HG03342 (cell line): Measurements from ENCODE around the gene RNF41.
"Not testable (repeated sequence)": the region's sequence is repeated elsewhere in the genome, so short reads cannot be mapped to it uniquely, and the experiment has no call there.

Experiments used
- ATAC-seq: cut with Tn5 transposase; IDR thresholded peaks from one replicate; pipeline ENCODE4 v1.9.1; 2021; ENCODE audit warnings: mild to moderate bottlenecking, moderate library complexity; ENCODE audit not compliant: unreplicated experiment

Gene RNF41

GRCh38 chr12:56213878-56214277 is 7.8 kb downstream of the RNF41 start:
- no peak for ATAC-seq

DNA sequence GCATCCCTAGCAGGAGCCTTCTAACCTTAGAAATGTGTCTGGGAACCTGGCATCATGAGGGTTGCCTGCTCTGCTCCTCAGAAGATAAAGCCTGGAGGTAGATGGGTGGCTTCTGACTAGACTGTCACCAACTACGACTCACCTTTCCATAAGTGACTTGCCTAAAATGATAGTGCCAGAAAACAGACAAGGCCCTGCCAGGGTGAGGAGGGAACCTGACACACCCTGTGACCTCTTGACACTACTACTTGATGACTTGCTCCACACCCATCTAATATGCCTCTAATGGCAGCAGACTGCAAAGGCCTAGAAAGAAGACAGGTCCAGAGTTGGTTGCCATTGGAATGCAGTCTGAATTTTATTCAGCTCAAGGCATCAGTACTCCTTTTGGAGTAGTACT is 9.4 kb downstream of the RNF41 start:
- no peak for ATAC-seq

DNA sequence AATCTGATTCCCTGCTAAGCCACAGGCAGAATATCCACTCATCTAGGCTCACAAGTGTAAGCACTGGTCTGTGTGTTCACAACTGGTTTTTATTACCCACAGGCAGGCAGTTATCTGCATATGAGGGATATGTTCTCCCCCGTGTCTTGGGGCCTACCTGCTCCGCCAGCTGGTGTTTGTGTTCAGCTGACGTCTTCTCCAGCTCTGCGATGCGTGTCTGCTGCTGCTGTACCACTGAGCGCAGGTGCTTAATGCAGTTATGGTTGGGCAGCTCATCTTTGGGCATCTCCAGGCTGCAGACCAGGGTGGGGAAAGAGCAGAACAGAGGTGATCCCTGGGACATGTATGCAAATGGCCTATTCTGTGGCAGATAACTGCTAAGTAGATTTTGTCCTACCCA is 13.7 kb downstream of the RNF41 start:
- ATAC-seq, result no peak

DNA sequence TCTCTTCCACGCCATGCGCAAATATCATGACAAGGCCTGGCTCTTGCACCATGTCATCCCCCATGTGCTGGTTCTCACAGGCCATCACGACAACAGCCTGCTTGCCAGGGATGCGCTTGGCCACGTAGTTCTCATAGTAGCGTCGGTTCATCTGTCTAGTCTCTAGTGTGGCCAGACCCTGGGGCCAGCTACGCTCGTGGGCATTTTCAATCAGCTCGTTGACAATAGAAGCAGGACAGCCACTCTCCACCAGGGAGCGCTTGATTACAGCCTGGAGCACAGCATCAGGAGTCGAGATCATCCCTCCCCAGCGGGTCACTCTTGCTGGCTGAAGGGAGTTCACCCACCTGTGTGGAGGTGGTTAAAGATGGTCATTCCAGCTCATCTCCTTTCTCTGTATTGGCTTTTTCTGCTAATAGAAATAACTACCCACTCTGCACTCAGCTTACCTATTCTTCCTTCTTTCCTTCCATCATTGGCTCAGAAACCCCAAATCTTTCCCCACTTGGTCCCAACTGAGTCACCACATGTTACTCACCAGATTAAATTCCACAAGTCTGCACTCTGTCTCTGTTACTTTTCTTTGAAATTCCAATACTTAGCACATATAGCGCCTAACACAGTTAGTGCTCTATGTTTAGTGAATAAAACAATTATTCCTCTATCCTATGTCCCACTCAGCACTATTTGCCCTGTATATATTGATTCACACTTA is 15.1 kb downstream of the RNF41 start:
- ATAC-seq, result no peak

GRCh38 chr12:56205445-56205844 is 16.3 kb downstream of the RNF41 start:
- no peak for ATAC-seq

DNA sequence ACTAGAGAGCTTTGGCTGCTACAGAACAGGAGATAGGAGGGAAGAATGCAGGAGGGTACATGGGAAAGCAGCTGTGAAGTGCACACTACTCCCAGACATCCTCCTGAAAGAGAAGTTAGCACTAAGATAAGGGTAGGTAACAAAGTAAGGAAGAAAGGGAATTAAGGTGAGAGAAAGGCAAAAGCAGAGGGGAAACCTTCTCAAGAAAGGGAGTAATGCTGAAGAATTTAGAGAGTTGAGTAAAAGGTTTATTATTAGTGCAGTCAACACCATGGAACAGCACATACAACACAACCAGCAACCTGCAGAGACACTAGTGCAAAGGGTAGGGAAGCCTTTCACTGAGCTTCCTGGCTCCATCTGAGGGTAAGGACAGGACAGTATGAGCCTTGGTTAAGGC is 17.4 kb downstream of the RNF41 start:
- ATAC-seq, result no peak

GRCh38 chr12:56202838-56203237 is 18.9 kb downstream of the RNF41 start:
- ATAC-seq, result no peak

DNA sequence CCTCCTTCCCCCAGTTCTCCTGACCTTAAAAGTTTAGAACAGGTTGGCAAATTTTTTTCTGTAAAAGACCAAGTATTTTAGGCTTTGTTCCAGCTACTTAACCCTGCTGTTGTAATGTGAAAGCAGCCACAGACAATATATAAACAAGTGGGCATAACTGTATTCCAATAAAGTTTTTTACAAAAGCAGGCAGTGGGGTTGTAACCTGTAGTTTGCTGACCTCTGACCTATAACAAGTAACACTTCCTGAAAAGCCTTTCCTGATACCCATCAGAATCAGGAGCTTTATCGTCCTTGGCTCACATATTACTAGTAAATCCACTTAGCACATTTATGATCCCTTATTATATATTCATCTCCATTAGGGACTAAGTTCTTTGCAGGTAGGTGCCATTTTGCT is 19.4 kb downstream of the RNF41 start:
- ATAC-seq, result no peak

DNA sequence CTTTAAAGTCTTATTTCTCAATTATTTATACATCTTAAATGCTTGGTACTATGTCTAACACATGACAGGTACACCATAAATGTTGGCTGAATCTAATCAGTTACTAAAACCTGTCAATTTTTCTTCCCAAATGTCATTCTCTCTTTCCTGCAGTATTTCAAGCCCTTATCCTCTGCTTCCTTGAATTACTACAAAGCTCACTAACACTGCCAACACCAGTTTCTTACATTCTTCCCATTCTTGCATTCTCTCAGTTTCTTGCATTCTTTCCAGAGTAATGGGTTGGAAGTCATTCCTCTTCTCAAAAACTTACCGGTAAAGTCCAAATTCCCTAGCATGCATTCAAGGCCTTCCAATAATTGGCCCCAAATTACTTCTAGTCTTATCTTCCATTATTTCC is 22.9 kb downstream of the RNF41 start:
- ATAC-seq, result no peak

GRCh38 chr12:56197921-56198635 is 23.6 kb downstream of the RNF41 start:
- no peak for ATAC-seq

GRCh38 chr12:56196818-56197550 is 24.7 kb downstream of the RNF41 start:
- ATAC-seq, result not testable (repeated sequence)

- ATAC-seq, result no peak
Measured at GRCh38 chr12:56193025-56193578, 28.6 kb downstream of the RNF41 start.

DNA sequence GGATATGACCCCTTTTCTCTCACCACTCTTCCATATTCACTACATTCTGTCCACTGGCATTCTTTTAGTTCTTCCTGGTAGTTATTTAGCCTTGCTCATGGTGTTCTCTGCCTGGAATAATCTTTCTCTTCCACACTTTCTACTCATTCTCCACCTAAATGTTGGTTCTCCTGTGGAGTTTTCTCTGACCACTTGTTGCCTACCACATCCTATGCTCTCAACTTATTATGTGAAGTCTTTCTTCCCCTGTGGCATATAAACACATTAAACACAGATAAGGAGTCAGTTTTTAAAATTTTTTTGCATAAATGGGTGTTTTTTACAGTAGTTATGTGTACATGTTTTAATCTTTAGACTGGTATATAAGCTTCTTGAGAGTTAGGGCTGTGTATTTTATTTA is 29.1 kb downstream of the RNF41 start:
- ATAC-seq, result no peak

GRCh38 chr12:56190695-56191155 is 31.0 kb downstream of the RNF41 start:
- no peak for ATAC-seq

- peak; percentile 34 for ATAC-seq
Measured at GRCh38 chr12:56189918-56190694, 31.6 kb downstream of the RNF41 start.

DNA sequence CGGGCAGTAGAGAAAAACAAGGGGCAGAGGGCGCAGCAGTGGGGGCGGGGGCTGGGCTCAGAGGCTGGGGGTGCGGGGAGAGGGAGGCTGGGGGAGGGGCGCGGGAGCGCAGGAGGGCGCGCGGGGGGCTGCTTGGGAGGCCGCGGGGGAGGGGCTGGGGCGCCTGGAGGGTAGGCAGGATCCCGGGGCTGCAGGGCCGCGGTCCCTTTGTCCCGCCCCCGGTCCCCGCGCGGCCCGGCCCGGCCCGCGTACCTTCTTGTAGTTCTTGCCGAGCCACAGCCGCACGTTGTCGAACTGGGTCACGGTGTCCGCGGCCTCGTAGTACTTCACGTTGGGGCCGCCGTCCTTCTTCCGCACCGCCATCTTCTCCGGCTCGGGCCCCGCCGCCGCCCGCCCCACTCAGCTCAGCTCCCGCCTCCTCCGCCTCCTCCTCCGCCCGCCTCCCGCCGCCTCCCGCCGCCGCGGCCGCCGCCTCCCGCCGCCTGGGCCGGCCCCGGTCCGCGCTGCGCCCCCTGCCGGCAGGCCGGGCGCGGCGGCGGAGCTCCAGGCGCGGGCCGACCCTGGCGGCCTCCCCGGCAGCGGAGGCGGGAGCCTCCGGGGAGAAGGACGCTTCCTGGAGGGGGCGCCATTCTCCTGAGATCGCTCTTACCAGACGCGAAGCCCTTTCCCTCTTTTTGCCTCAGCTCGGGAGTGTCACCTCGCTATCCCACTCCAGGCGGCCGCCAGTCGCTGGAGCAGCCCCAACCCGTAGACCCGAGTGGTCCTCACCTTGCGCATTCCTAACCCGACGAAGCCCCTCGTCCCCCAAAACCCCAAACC is 32.4 kb downstream of the RNF41 start, which contains the start of gene SMARCC2:
Gene SMARCC2, minus strand, starts transcription at position 385 of the 819 bp plus-strand sequence. Its CDS starts 22 bp downstream, at position 363.
- peak; percentile 67 for ATAC-seq

DNA sequence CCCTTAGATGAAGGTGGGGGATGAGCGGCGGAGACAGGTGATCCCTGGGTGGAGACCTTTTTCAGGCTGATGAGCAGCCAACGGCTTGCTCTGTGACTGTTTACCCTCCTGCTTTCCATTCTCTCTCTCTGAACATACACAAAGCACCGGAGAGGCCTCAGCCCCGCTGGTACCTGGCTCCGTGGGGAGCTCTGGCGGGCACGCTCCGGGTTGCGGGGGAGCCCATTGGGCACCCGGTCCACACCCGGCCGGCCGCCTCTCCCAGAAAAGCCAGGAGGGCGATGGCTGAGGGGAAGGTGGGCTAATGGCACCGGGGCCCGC is 33.0 kb downstream of the RNF41 start:
- no peak for ATAC-seq

GRCh38 chr12:56188131-56188777 is 33.5 kb downstream of the RNF41 start:
- no peak for ATAC-seq

DNA sequence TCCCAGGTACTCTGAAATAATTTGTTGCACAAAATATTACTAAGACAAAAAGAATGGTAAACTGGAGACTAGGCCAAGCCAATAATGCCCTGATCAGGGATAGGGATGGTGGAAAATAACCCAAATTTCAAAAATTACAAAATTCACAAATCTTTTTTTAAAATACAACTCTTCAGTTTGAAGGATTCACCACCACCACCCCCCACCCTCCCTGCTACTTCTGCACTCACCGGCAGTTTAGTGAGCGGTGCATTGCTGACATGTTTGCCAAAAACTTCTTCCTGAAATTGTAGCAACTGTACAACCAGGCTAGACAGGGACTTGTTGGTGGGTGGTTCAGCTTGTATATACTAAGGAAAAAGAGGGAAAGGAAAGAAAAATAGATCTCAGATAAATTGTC is 34.8 kb downstream of the RNF41 start:
- ATAC-seq, result no peak
